Parathyroid adenoma (tissue), 2 donors: ENCODE results near the gene ATP8B3.

Experiments used
- H2AFZ ChIP-seq: fragments of 300-600 bp; sonication (generic); one replicate; pipeline ENCODE4 v1.7.0; 2017; ENCODE audit warnings: antibody characterized with exemption, mild to moderate bottlenecking
- H3K27ac ChIP-seq: fragments of 300-600 bp; sonication (generic); one replicate; pipeline ENCODE4 v1.7.0; 2017
- H3K27me3 ChIP-seq: fragments of 300-600 bp; sonication (generic); one replicate; pipeline ENCODE4 v1.7.0; 2017; ENCODE audit warnings: low read length; ENCODE audit not compliant: control insufficient read depth, insufficient read depth
- H3K36me3 ChIP-seq: fragments of 300-600 bp; sonication (generic); one replicate; pipeline ENCODE4 v1.7.0; 2017; ENCODE audit warnings: low read length; ENCODE audit not compliant: control insufficient read depth, insufficient read depth
- H3K4me1 ChIP-seq: fragments of 300-600 bp; sonication (generic); one replicate; pipeline ENCODE4 v1.7.0; 2017; ENCODE audit warnings: control low read depth
- H3K4me2 ChIP-seq: fragments of 300-600 bp; sonication (generic); one replicate; pipeline ENCODE4 v1.7.0; 2017; ENCODE audit warnings: low read length
- H3K4me3 ChIP-seq: fragments of 300-600 bp; sonication (generic); one replicate; pipeline ENCODE4 v1.7.0; 2017; ENCODE audit warnings: low read depth, low read length
- H3K79me2 ChIP-seq: fragments of 300-600 bp; sonication (generic); one replicate; pipeline ENCODE4 v1.7.0; 2017; ENCODE audit warnings: control low read depth
- H3K9ac ChIP-seq: fragments of 300-600 bp; sonication (generic); one replicate; pipeline ENCODE4 v1.7.0; 2017; ENCODE audit warnings: mild to moderate bottlenecking
- H3K9me3 ChIP-seq: fragments of 300-600 bp; sonication (generic); one replicate; pipeline ENCODE4 v1.7.0; 2017; ENCODE audit warnings: low read length; ENCODE audit not compliant: control insufficient read depth
- CTCF ChIP-seq: fragments of 300-600 bp; sonication (generic); IDR thresholded peaks from one replicate; pipeline ENCODE4 v1.7.0; 2017; ENCODE audit warnings: antibody characterized with exemption, mild to moderate bottlenecking
- donor health status: primary hyperparathyroidism.

Gene ATP8B3

GRCh38 chr19:1823020-1823419 is 10.9 kb upstream of the ATP8B3 start:
- Histone ChIP-seq H2AFZ (no peak overlapping the region), H3K4me3 (no peak overlapping the region), H3K27me3 (no peaks in the 10 kb centered on the region), H3K9me3 (no peaks in the 10 kb centered on the region), H3K4me1 (no peaks in the 10 kb centered on the region), H3K4me2 (no peak overlapping the region), H3K79me2 (peaks cover 10% of the 10 kb centered on the region), H3K36me3 (no peaks in the 10 kb centered on the region), H3K9ac (no peak overlapping the region), H3K27ac (no peak overlapping the region)
- TF ChIP-seq CTCF: no peak

GRCh38 chr19:1822210-1822609 is 10.1 kb upstream of the ATP8B3 start:
- no peak overlapping the region for H3K4me3 ChIP-seq
- H2AFZ ChIP-seq: no peak overlapping the region
- TF ChIP-seq CTCF: no peak
- no peaks in the 10 kb centered on the region for H3K27me3 ChIP-seq
- peaks cover 8% of the 10 kb centered on the region for H3K79me2 ChIP-seq
- H3K9me3 ChIP-seq: no peaks in the 10 kb centered on the region
- no peak overlapping the region for H3K9ac ChIP-seq
- H3K36me3 ChIP-seq: no peaks in the 10 kb centered on the region
- no peaks in the 10 kb centered on the region for H3K4me1 ChIP-seq
- H3K27ac ChIP-seq: no peak overlapping the region
- H3K4me2 ChIP-seq: no peak overlapping the region

- Histone ChIP-seq H2AFZ (no peak overlapping the region), H3K27me3 (no peaks in the 10 kb centered on the region), H3K4me1 (no peaks in the 10 kb centered on the region), H3K4me3 (no peak overlapping the region), H3K9ac (no peak overlapping the region), H3K79me2 (peaks cover 3% of the 10 kb centered on the region), H3K9me3 (no peaks in the 10 kb centered on the region), H3K4me2 (no peak overlapping the region), H3K27ac (no peak overlapping the region), H3K36me3 (no peaks in the 10 kb centered on the region)
- TF ChIP-seq CTCF: no peak
Observed at GRCh38 chr19:1819341-1820255, 7.5 kb upstream of the ATP8B3 start.

- no peak for TF ChIP-seq CTCF
- Histone ChIP-seq H3K4me1 (no peaks in the 10 kb centered on the region), H3K36me3 (no peaks in the 10 kb centered on the region), H3K27ac (no peak overlapping the region), H3K79me2 (peaks cover 3% of the 10 kb centered on the region), H3K9ac (no peak overlapping the region), H3K4me3 (no peak overlapping the region), H2AFZ (no peak overlapping the region), H3K27me3 (no peaks in the 10 kb centered on the region), H3K4me2 (no peak overlapping the region), H3K9me3 (no peaks in the 10 kb centered on the region)
Observed at GRCh38 chr19:1818549-1819195, 6.6 kb upstream of the ATP8B3 start.
